ACC112 (cell line): Measurements from ENCODE around the gene ERMAP.
"Not testable (repeated sequence)": the region's sequence is repeated elsewhere in the genome, so short reads cannot be mapped to it uniquely, and the experiment has no call there.

Experiments used
- H2AFZ ChIP-seq: fragments of 200-600 bp; sonication (generic); one replicate; pipeline ENCODE4 v1.6.0; 2017; ENCODE audit warnings: antibody characterized with exemption, low read length; ENCODE audit not compliant: unreplicated experiment
- H3K27ac ChIP-seq: fragments of 200-600 bp; sonication (generic); 2 replicates; pipeline ENCODE4 v1.5.1; 2014; ENCODE audit warnings: low read depth, mild to moderate bottlenecking, antibody characterized with exemption, low read length, moderate library complexity
- H3K27me3 ChIP-seq: fragments of 200-600 bp; sonication (generic); 2 replicates; pipeline ENCODE4 v1.6.1; 2014; ENCODE audit warnings: mild to moderate bottlenecking, antibody characterized with exemption, low read length, moderate library complexity, mixed read lengths; ENCODE audit not compliant: insufficient read depth
- H3K36me3 ChIP-seq: fragments of 200-600 bp; sonication (generic); 2 replicates; pipeline ENCODE4 v1.6.1; 2016; ENCODE audit warnings: mild to moderate bottlenecking, antibody characterized with exemption, low read length, moderate library complexity, mixed read lengths; ENCODE audit not compliant: insufficient read depth
- H3K4me1 ChIP-seq: fragments of 200-600 bp; sonication (generic); one replicate; pipeline ENCODE4 v1.6.1; 2016; ENCODE audit warnings: low read length, mixed read lengths; ENCODE audit not compliant: insufficient read depth, unreplicated experiment, control insufficient read depth
- H3K4me3 ChIP-seq: fragments of 200-600 bp; sonication (generic); 2 replicates; pipeline ENCODE4 v1.5.1; 2014; ENCODE audit warnings: mild to moderate bottlenecking, low read depth, low read length
- H3K79me2 ChIP-seq: fragments of 200-600 bp; sonication (generic); one replicate; pipeline ENCODE4 v1.6.0; 2016; ENCODE audit warnings: low read length; ENCODE audit not compliant: control insufficient read depth, unreplicated experiment, insufficient read depth

Gene ERMAP

GRCh38 chr1:42807056-42807668 lies 9.8 kb upstream of the ERMAP start:
- H3K79me2 ChIP-seq, result no peaks in the 10 kb centered on the region
- H2AFZ ChIP-seq, result no peak overlapping the region
- no peaks in the 10 kb centered on the region for H3K27me3 ChIP-seq
- H3K4me1 ChIP-seq, result no peaks in the 10 kb centered on the region
- no peak overlapping the region for H3K4me3 ChIP-seq
- H3K36me3 ChIP-seq, result no peaks in the 10 kb centered on the region
- H3K27ac ChIP-seq, result no peak overlapping the region

GRCh38 chr1:42814815-42815214 lies 2.1 kb upstream of the ERMAP start:
- H3K36me3 ChIP-seq, H3K27me3 ChIP-seq, H3K27ac ChIP-seq, H3K4me3 ChIP-seq, H2AFZ ChIP-seq, H3K79me2 ChIP-seq: not testable (repeated sequence)
- H3K4me1 ChIP-seq, result peaks cover 12% of the 10 kb centered on the region

- peak overlapping the region; percentile 77 for H2AFZ ChIP-seq
- H3K36me3 ChIP-seq, result no peaks in the 10 kb centered on the region
- no peaks in the 10 kb centered on the region for H3K27me3 ChIP-seq
- peaks cover 4% of the 10 kb centered on the region for H3K79me2 ChIP-seq
- peaks cover 12% of the 10 kb centered on the region for H3K4me1 ChIP-seq
- peak overlapping the region; percentile 26; the same call in 1 of the 2 replicates for H3K27ac ChIP-seq
- H3K4me3 ChIP-seq, result peak overlapping the region; percentile 98
Measured at GRCh38 chr1:42815941-42816584, 859 bp upstream of the ERMAP start.

- H3K4me1 ChIP-seq, result peaks cover 12% of the 10 kb centered on the region
- peak overlapping the region; percentile 98 for H3K27ac ChIP-seq
- peak overlapping the region; percentile 78 for H2AFZ ChIP-seq
- no peaks in the 10 kb centered on the region for H3K27me3 ChIP-seq
- peaks cover 4% of the 10 kb centered on the region for H3K79me2 ChIP-seq
- H3K4me3 ChIP-seq, result peak overlapping the region; percentile 98
- no peaks in the 10 kb centered on the region for H3K36me3 ChIP-seq
Measured at GRCh38 chr1:42817440-42817767, 482 bp downstream of the ERMAP start.

- H3K27ac ChIP-seq, result no peak overlapping the region
- peaks cover 18% of the 10 kb centered on the region for H3K4me1 ChIP-seq
- H3K36me3 ChIP-seq, result no peaks in the 10 kb centered on the region
- peaks cover 4% of the 10 kb centered on the region for H3K79me2 ChIP-seq
- H3K4me3 ChIP-seq, result peak overlapping the region; percentile 98
- H2AFZ ChIP-seq, result peak overlapping the region; percentile 78
- no peaks in the 10 kb centered on the region for H3K27me3 ChIP-seq
Measured at GRCh38 chr1:42817976-42818375, 1.1 kb downstream of the ERMAP start.

- Histone ChIP-seq H3K79me2 (peaks cover 4% of the 10 kb centered on the region), H3K4me1 (peaks cover 18% of the 10 kb centered on the region), H2AFZ (no peak overlapping the region), H3K27me3 (no peaks in the 10 kb centered on the region), H3K27ac (no peak overlapping the region), H3K36me3 (no peaks in the 10 kb centered on the region), H3K4me3 (no peak overlapping the region)
Measured at GRCh38 chr1:42820813-42821212, 3.9 kb downstream of the ERMAP start.

GRCh38 chr1:42821690-42822089 lies 4.8 kb downstream of the ERMAP start:
- H3K4me3 ChIP-seq, result no peak overlapping the region
- H3K27ac ChIP-seq, result no peak overlapping the region
- no peak overlapping the region for H2AFZ ChIP-seq
- H3K27me3 ChIP-seq, result no peaks in the 10 kb centered on the region
- H3K36me3 ChIP-seq, result no peaks in the 10 kb centered on the region
- H3K4me1 ChIP-seq, result peaks cover 9% of the 10 kb centered on the region
- no peaks in the 10 kb centered on the region for H3K79me2 ChIP-seq

GRCh38 chr1:42822800-42823392 lies 6.0 kb downstream of the ERMAP start:
- no peak overlapping the region for H3K4me3 ChIP-seq
- H3K27ac ChIP-seq, result 0 out of 2 replicates have a peak overlapping the region, but pooled peaks have one; percentile 33
- H3K27me3 ChIP-seq, result no peaks in the 10 kb centered on the region
- no peak overlapping the region for H2AFZ ChIP-seq
- H3K4me1 ChIP-seq, result peaks cover 7% of the 10 kb centered on the region
- no peaks in the 10 kb centered on the region for H3K79me2 ChIP-seq
- no peaks in the 10 kb centered on the region for H3K36me3 ChIP-seq

- Histone ChIP-seq H3K27me3 (no peaks in the 10 kb centered on the region), H3K79me2 (no peaks in the 10 kb centered on the region), H3K4me1 (peaks cover 7% of the 10 kb centered on the region), H3K27ac (no peak overlapping the region), H3K4me3 (no peak overlapping the region), H3K36me3 (no peaks in the 10 kb centered on the region), H2AFZ (no peak overlapping the region)
Measured at GRCh38 chr1:42824481-42825035, 7.6 kb downstream of the ERMAP start.

- no peaks in the 10 kb centered on the region for H3K36me3 ChIP-seq
- no peak overlapping the region for H3K27ac ChIP-seq
- no peaks in the 10 kb centered on the region for H3K27me3 ChIP-seq
- peaks cover 7% of the 10 kb centered on the region for H3K4me1 ChIP-seq
- H3K79me2 ChIP-seq, result no peaks in the 10 kb centered on the region
- H3K4me3 ChIP-seq, result no peak overlapping the region
- H2AFZ ChIP-seq, result no peak overlapping the region
Measured at GRCh38 chr1:42825036-42825851, 8.3 kb downstream of the ERMAP start.
